Stimulated activated CD4-positive, alpha-beta T cell treated with anti-CD3 and anti-CD28 coated beads, Interleukin-2, amount 100 ng/mL, for 48 hours (primary cell): Measurements from ENCODE around the gene SFPQ.

Source experiments
- DNase-seq, 2 donors: peaks; one replicate each; pipeline ENCODE4 v3.0.0-alpha.2; 2020

The SFPQ gene

DNA sequence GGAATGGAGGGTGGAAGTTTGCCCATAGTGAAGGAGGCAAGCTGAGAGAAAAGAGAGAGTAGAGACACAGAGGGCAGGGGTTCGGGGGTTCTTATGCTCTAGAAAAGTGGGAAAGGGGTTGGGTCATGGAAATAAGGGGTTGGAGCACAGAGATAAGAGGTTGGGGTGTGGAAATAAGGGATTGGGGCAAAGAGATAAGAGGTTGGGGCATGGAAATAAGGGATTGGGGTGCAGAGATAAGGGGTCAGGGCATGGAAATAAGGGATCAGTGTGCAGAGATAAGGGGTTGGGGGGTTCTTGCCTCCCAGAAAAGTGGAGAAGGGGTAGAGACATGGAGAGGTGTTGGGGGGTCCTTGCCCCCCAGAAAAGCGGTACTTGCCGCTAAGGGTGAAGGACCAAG lies 56.2 kb downstream of the SFPQ start:
- DNase-seq: no peak
